Thyroid gland (tissue), 4 donors: ENCODE measurements around the gene FBXW4.

Experiments used
- CTCF ChIP-seq, 6 experiments: fragments of 200-600 bp in 3 of 6; fragments of 450-650 bp in 3 of 6; sonication (generic) in 3 of 6; IDR thresholded peaks; one replicate each; pipeline ENCODE4 v1.5.1; 2016 to 2019; ENCODE audit warnings: antibody characterized with exemption in 6 of 6, mild to moderate bottlenecking in 2 of 6, inconsistent platforms in 1 of 6, moderate library complexity in 1 of 6
- POLR2A ChIP-seq, 2 donors: fragments of 450-650 bp; IDR thresholded peaks; one replicate each; pipeline ENCODE4 v1.6.1; 2017; ENCODE audit warnings: antibody characterized with exemption in 2 of 2, mild to moderate bottlenecking in 2 of 2, moderate library complexity in 1 of 2

GRCh38 chr10:101613646-101614045 lies 81.3 kb downstream of the FBXW4 start:
- TF ChIP-seq CTCF (IDR thresholded peaks at IDR 0.05) (no peak), POLR2A (IDR thresholded peaks at IDR 0.05) (no peak)
